Endodermal cell (in vitro differentiated cells): ENCODE measurements around the gene CLEC2L. TPM values are rescaled to one million over a fixed set of nuclear protein-coding genes. Genes with fewer than 3 reads are reported as not detected.

ENCODE experiments used
- DNase-seq: peaks from one replicate; pipeline ENCODE4 v3.0.0-alpha.2; 2017
- H3K27ac ChIP-seq: 2 replicates; pipeline ENCODE4 v1.5.1; 2013; ENCODE audit warnings: mild to moderate bottlenecking, low read depth, low read length, moderate library complexity
- H3K27me3 ChIP-seq: 2 replicates; pipeline ENCODE4 v1.6.1; 2013; ENCODE audit warnings: mild to moderate bottlenecking, low read length, moderate library complexity; ENCODE audit not compliant: insufficient read depth, control insufficient read depth, poor library complexity, severe bottlenecking
- H3K36me3 ChIP-seq: 2 replicates; pipeline ENCODE4 v1.7.0; 2013; ENCODE audit warnings: mild to moderate bottlenecking, low read length, moderate library complexity; ENCODE audit not compliant: control insufficient read depth, insufficient read depth
- H3K4me1 ChIP-seq: one replicate; pipeline ENCODE4 v1.7.0; 2013; ENCODE audit warnings: low read length; ENCODE audit not compliant: control insufficient read depth, insufficient read depth
- H3K4me3 ChIP-seq: 2 replicates; pipeline ENCODE4 v1.5.1; 2013; ENCODE audit warnings: mild to moderate bottlenecking, low read length, moderate library complexity
- H3K9ac ChIP-seq: 2 replicates; pipeline ENCODE4 v1.6.1; 2013; ENCODE audit warnings: mild to moderate bottlenecking, low read length, moderate library complexity; ENCODE audit not compliant: poor library complexity, severe bottlenecking; ENCODE audit errors: extremely low read depth
- H3K9me3 ChIP-seq: 2 replicates; pipeline ENCODE4 v1.6.1; 2013; ENCODE audit warnings: mild to moderate bottlenecking, low read length, moderate library complexity; ENCODE audit not compliant: control insufficient read depth
- H3K27ac Mint-ChIP-seq: 2 replicates; pipeline ENCODE4 v1.8.0; 2020; ENCODE audit warnings: mixed read lengths
- H3K27me3 Mint-ChIP-seq: 2 replicates; pipeline ENCODE4 v1.8.0; 2021; ENCODE audit warnings: mild to moderate bottlenecking, mixed read lengths; ENCODE audit not compliant: insufficient read depth
- H3K36me3 Mint-ChIP-seq: 2 replicates; pipeline ENCODE4 v1.8.0; 2020; ENCODE audit warnings: low read depth, mixed read lengths
- H3K4me1 Mint-ChIP-seq: 2 replicates; pipeline ENCODE4 v1.8.0; 2020; ENCODE audit warnings: mixed read lengths
- H3K4me3 Mint-ChIP-seq: 2 replicates; pipeline ENCODE4 v1.8.0; 2020; ENCODE audit warnings: mild to moderate bottlenecking, moderate library complexity, mixed read lengths
- H3K9me3 Mint-ChIP-seq: 2 replicates; pipeline ENCODE4 v1.8.0; 2020; ENCODE audit warnings: mild to moderate bottlenecking, mixed read lengths
- CTCF ChIP-seq: fragments of 200-600 bp; sonication (generic); conservative IDR thresholded peaks from 2 replicates; pipeline ENCODE4 v1.5.0; 2021; ENCODE audit warnings: antibody characterized with exemption, mild to moderate bottlenecking
- WGBS, 2 experiments: methylation state at CpG; one replicate each; pipeline versions ENCODE4 v1.1.5 to v1.1.7; 2013; ENCODE audit warnings: missing lambda C conversion rate in 2 of 2, mixed read lengths in 1 of 2; ENCODE audit not compliant: insufficient coverage in 1 of 2, insufficient read length in 1 of 2; 5-methylcytosine and 5-hydroxymethylcytosine counted together
- total RNA-seq, 2 donors: library from RNA; stranded (reverse); fragmentation: NEBNext Ultra II Directional in 1 of 2; extraction: Animal tissue kit (Norgen Biotek cat#: 25700) in 1 of 2; gene quantifications; 2 replicates in 1 of 2; 3 replicates in 1 of 2; pipeline ENCODE4 v1.2.1, GENCODE V29; 2021

CLEC2L gene
- total RNA-seq, 2 donors from 2014 or later = 1.2 to 1.5 TPM

DNA sequence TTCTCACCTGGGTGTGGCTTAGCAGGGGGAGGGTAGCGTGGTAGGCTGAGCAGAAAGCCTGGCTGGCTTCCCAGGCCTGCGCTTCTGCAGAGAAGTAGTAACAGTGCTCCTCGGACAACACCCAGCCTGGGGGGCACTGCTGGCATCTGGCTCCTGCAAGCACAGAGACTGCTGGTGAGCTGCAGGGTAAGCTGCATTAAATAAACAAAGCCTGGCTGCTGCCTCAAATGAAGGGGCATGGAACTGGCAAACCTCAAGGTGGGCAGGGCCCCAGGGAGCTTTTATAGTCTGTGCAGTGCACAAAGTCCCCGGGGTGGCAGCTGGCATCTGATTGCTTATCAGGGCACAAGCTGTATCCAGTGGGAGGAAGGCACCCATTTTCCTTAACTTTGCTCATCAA is 43.9 kb upstream of the CLEC2L start:
- no peak overlapping the region for H3K27ac ChIP-seq
- no peak overlapping the region for H3K9ac ChIP-seq
- WGBS, 2 experiments = 92 to 100% methylated on average over 2 to 4 of the region's 4 CpGs
- H3K36me3 Mint-ChIP-seq = peaks cover 7% of the 10 kb centered on the region
- TF ChIP-seq CTCF = no peak
- no peak for DNase-seq
- no peak overlapping the region for H3K4me3 Mint-ChIP-seq
- peaks cover 34% of the 10 kb centered on the region for H3K27me3 ChIP-seq
- no peaks in the 10 kb centered on the region for H3K9me3 Mint-ChIP-seq
- H3K4me1 Mint-ChIP-seq = no peaks in the 10 kb centered on the region
- no peak overlapping the region for H3K4me3 ChIP-seq
- peaks cover 21% of the 10 kb centered on the region for H3K27me3 Mint-ChIP-seq
- H3K27ac Mint-ChIP-seq = no peak overlapping the region
- no peaks in the 10 kb centered on the region for H3K4me1 ChIP-seq
- no peaks in the 10 kb centered on the region for H3K36me3 ChIP-seq
- H3K9me3 ChIP-seq = no peaks in the 10 kb centered on the region

- Mint-ChIP-seq H3K36me3 (peaks cover 5% of the 10 kb centered on the region), H3K27ac (no peak overlapping the region), H3K27me3 (peaks cover 34% of the 10 kb centered on the region), H3K9me3 (no peaks in the 10 kb centered on the region), H3K4me3 (no peak overlapping the region), H3K4me1 (no peaks in the 10 kb centered on the region)
- peaks cover 39% of the 10 kb centered on the region for H3K27me3 ChIP-seq
- no peaks in the 10 kb centered on the region for H3K9me3 ChIP-seq
- H3K36me3 ChIP-seq = no peaks in the 10 kb centered on the region
- no peak for TF ChIP-seq CTCF
- H3K4me3 ChIP-seq = no peak overlapping the region
- WGBS, 2 experiments = 82 to 90% methylated on average over 3 to 4 of the region's 4 CpGs
- no peaks in the 10 kb centered on the region for H3K4me1 ChIP-seq
- no peak overlapping the region for H3K9ac ChIP-seq
- H3K27ac ChIP-seq = no peak overlapping the region
- peak; percentile 61 for DNase-seq
These were observed 42.1 kb upstream of the CLEC2L start for GRCh38 chr7:139481364-139481763.

GRCh38 chr7:139482122-139482521 is 41.4 kb upstream of the CLEC2L start:
- no peak overlapping the region for H3K27ac ChIP-seq
- peaks cover 36% of the 10 kb centered on the region for H3K27me3 Mint-ChIP-seq

More at GRCh38 chr7:139482122-139482521, 41.4 kb upstream of the CLEC2L start:
- no peak for TF ChIP-seq CTCF
- H3K36me3 ChIP-seq = no peaks in the 10 kb centered on the region
- 74 to 89% methylated on average over 5 to 8 of the region's 8 CpGs for WGBS, 2 experiments
- no peak overlapping the region for H3K27ac Mint-ChIP-seq
- H3K4me1 ChIP-seq = no peaks in the 10 kb centered on the region
- H3K9me3 ChIP-seq = no peaks in the 10 kb centered on the region
- DNase-seq = no peak
- H3K9me3 Mint-ChIP-seq = no peaks in the 10 kb centered on the region
- H3K27me3 ChIP-seq = peaks cover 39% of the 10 kb centered on the region
- H3K36me3 Mint-ChIP-seq = peaks cover 5% of the 10 kb centered on the region
- H3K4me3 Mint-ChIP-seq = peak overlapping the region; percentile 36
- no peaks in the 10 kb centered on the region for H3K4me1 Mint-ChIP-seq
- H3K4me3 ChIP-seq = no peak overlapping the region
- H3K9ac ChIP-seq = no peak overlapping the region
